Astrocyte (in vitro differentiated cells and primary cell): ENCODE data around the gene JAKMIP1. TPM values are rescaled to one million over a fixed set of nuclear protein-coding genes. Genes with fewer than 3 reads are reported as not detected.

Experiments used
- DNase-seq: peaks from one replicate; pipeline ENCODE4 v3.0.0-alpha.2; 2010; ENCODE audit warnings: low read depth
- FAIRE-seq: peaks from 2 replicates; lab custom pipeline; 2011; peaks lifted over from hg19 to GRCh38; lab: Jason Lieb, UNC
- H2AFZ ChIP-seq: 2 replicates; pipeline ENCODE4 v1.6.0; 2012; ENCODE audit warnings: low read depth, low read length, inconsistent platforms
- H3K27ac ChIP-seq: 2 replicates; pipeline ENCODE4 v1.5.1; 2011; ENCODE audit warnings: low read depth, low read length, inconsistent platforms
- H3K27me3 ChIP-seq: 2 replicates; pipeline ENCODE4 v1.6.0; 2011; ENCODE audit warnings: low read length, inconsistent platforms; ENCODE audit not compliant: insufficient read depth
- H3K36me3 ChIP-seq: 2 replicates; pipeline ENCODE4 v1.5.1; 2011; ENCODE audit warnings: low read length, inconsistent platforms; ENCODE audit not compliant: insufficient read depth
- H3K4me1 ChIP-seq: 2 replicates; pipeline ENCODE4 v1.5.1; 2011; ENCODE audit warnings: low read length, inconsistent platforms; ENCODE audit not compliant: insufficient read depth
- H3K4me2 ChIP-seq: 2 replicates; pipeline ENCODE4 v1.6.0; 2012; ENCODE audit warnings: low read length, inconsistent platforms
- H3K4me3 ChIP-seq: 2 replicates; pipeline ENCODE4 v1.5.1; 2011; ENCODE audit warnings: low read depth, mild to moderate bottlenecking, low read length, inconsistent platforms; ENCODE audit not compliant: insufficient read depth
- H3K79me2 ChIP-seq: 2 replicates; pipeline ENCODE4 v1.6.0; 2012; ENCODE audit warnings: mild to moderate bottlenecking, low read length, inconsistent platforms; ENCODE audit not compliant: insufficient read depth
- H3K9ac ChIP-seq: 2 replicates; pipeline ENCODE4 v1.6.0; 2012; ENCODE audit warnings: mild to moderate bottlenecking, low read length, inconsistent platforms
- H3K9me3 ChIP-seq: 2 replicates; pipeline ENCODE4 v1.5.1; 2012; ENCODE audit warnings: low read depth, mild to moderate bottlenecking, low read length, inconsistent platforms; ENCODE audit not compliant: insufficient read depth
- H4K20me1 ChIP-seq: 2 replicates; pipeline ENCODE4 v1.6.0; 2012; ENCODE audit warnings: low read length, inconsistent platforms; ENCODE audit not compliant: insufficient read depth
- H3K27ac Mint-ChIP-seq: one replicate; pipeline ENCODE4 v1.8.0; 2021; ENCODE audit warnings: mild to moderate bottlenecking, mixed read lengths; ENCODE audit not compliant: unreplicated experiment
- H3K27me3 Mint-ChIP-seq: one replicate; pipeline ENCODE4 v1.8.0; 2021; ENCODE audit warnings: low read depth, mixed read lengths; ENCODE audit not compliant: unreplicated experiment
- H3K36me3 Mint-ChIP-seq: one replicate; pipeline ENCODE4 v1.8.0; 2021; ENCODE audit warnings: low read depth, mixed read lengths; ENCODE audit not compliant: unreplicated experiment
- H3K4me1 Mint-ChIP-seq: one replicate; pipeline ENCODE4 v1.8.0; 2021; ENCODE audit warnings: low read depth, mixed read lengths; ENCODE audit not compliant: unreplicated experiment
- H3K4me3 Mint-ChIP-seq: one replicate; pipeline ENCODE4 v1.8.0; 2021; ENCODE audit warnings: mild to moderate bottlenecking, moderate library complexity, mixed read lengths; ENCODE audit not compliant: unreplicated experiment
- H3K9me3 Mint-ChIP-seq: one replicate; pipeline ENCODE4 v1.8.0; 2021; ENCODE audit warnings: mild to moderate bottlenecking, mixed read lengths; ENCODE audit not compliant: unreplicated experiment
- EZH2 ChIP-seq: IDR thresholded peaks from 2 replicates; pipeline ENCODE4 v1.6.1; 2012; ENCODE audit warnings: mild to moderate bottlenecking, low read length, inconsistent platforms; ENCODE audit not compliant: insufficient read depth
- total RNA-seq: library from RNA; stranded (reverse); gene quantifications from 2 replicates; pipeline ENCODE4 v1.2.1, GENCODE V29; 2021
- TF ChIP-seq, protein P1 (sequence below): IDR thresholded peaks from 2 replicates; pipeline ENCODE4 v1.5.1; 2011; ENCODE audit warnings: low read depth, mild to moderate bottlenecking, inconsistent platforms, low read length, moderate library complexity; ENCODE audit not compliant: insufficient read depth

Gene JAKMIP1
- total RNA-seq, 1 donor from 2014 or later = 0.50 TPM

DNA sequence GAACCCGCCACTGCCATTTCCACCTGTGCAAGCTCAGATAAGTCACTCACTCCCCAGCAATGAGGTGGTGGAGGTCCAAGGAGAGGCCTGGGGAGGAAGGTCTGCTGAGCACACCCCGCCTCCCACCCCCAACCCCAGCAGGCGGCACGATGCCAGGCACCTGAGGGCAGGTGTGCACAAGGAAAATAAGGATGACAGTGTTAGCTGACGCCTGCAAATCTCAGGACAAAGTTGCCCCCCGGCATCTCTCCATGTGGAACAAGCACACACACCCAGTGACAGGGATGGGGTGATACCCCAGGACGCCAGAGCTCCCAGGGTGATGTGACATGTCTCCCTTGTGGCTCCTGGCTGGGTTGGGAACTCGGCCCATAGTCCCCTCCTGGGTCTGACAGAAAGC is 9.9 kb downstream of the JAKMIP1 start:
- Mint-ChIP-seq H3K36me3 (no peaks in the 10 kb centered on the region), H3K27me3 (peaks cover 45% of the 10 kb centered on the region), H3K4me1 (peaks cover 15% of the 10 kb centered on the region), H3K4me3 (no peak overlapping the region), H3K9me3 (no peaks in the 10 kb centered on the region), H3K27ac (no peak overlapping the region)
- FAIRE-seq (no peak), DNase-seq (no peak)
- no peaks in the 10 kb centered on the region for H3K36me3 ChIP-seq
- H3K9ac ChIP-seq = no peak overlapping the region
- no peak overlapping the region for H3K4me2 ChIP-seq
- H2AFZ ChIP-seq = no peak overlapping the region
- no peaks in the 10 kb centered on the region for H3K79me2 ChIP-seq
- no peak for TF ChIP-seq EZH2
- TF ChIP-seq, protein P1, sequence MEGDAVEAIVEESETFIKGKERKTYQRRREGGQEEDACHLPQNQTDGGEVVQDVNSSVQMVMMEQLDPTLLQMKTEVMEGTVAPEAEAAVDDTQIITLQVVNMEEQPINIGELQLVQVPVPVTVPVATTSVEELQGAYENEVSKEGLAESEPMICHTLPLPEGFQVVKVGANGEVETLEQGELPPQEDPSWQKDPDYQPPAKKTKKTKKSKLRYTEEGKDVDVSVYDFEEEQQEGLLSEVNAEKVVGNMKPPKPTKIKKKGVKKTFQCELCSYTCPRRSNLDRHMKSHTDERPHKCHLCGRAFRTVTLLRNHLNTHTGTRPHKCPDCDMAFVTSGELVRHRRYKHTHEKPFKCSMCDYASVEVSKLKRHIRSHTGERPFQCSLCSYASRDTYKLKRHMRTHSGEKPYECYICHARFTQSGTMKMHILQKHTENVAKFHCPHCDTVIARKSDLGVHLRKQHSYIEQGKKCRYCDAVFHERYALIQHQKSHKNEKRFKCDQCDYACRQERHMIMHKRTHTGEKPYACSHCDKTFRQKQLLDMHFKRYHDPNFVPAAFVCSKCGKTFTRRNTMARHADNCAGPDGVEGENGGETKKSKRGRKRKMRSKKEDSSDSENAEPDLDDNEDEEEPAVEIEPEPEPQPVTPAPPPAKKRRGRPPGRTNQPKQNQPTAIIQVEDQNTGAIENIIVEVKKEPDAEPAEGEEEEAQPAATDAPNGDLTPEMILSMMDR = no peak
- no peaks in the 10 kb centered on the region for H3K9me3 ChIP-seq
- H3K27ac ChIP-seq = no peak overlapping the region
- no peaks in the 10 kb centered on the region for H4K20me1 ChIP-seq
- H3K4me1 ChIP-seq = no peaks in the 10 kb centered on the region
- no peaks in the 10 kb centered on the region for H3K27me3 ChIP-seq
- no peak overlapping the region for H3K4me3 ChIP-seq

DNA sequence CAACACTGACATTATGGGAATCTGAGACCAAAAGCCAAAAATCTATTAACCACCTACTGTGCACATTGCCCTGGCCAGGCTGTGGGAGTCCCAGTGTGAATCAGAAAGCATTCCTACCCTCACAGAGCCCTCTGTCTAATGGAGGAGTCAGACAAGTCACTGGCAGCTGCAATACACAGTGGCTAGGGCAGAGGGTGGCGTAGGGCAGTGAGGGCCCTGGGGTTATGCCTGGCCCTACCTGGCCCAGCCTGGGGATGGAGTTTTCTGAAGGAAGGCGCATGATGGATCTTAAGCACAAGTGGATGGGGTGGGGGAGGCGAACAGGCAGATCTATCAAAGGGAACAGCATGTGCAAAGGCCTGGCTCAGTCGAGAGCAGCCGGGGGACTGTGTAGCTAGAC is 10.8 kb downstream of the JAKMIP1 start:
- Mint-ChIP-seq H3K27ac (peak overlapping the region; percentile 83), H3K4me1 (peaks cover 15% of the 10 kb centered on the region), H3K27me3 (peaks cover 46% of the 10 kb centered on the region), H3K36me3 (no peaks in the 10 kb centered on the region), H3K9me3 (no peaks in the 10 kb centered on the region), H3K4me3 (no peak overlapping the region)
- H3K9me3 ChIP-seq = no peaks in the 10 kb centered on the region
- H3K4me2 ChIP-seq = no peak overlapping the region
- H2AFZ ChIP-seq = no peak overlapping the region
- TF ChIP-seq EZH2 = no peak
- TF ChIP-seq, protein P1 = no peak
- no peak for FAIRE-seq
- H3K36me3 ChIP-seq = no peaks in the 10 kb centered on the region
- H3K79me2 ChIP-seq = no peaks in the 10 kb centered on the region
- H3K27me3 ChIP-seq = no peaks in the 10 kb centered on the region
- H3K4me3 ChIP-seq = no peak overlapping the region
- no peak overlapping the region for H3K9ac ChIP-seq
- H3K27ac ChIP-seq = no peak overlapping the region
- no peaks in the 10 kb centered on the region for H4K20me1 ChIP-seq
- no peaks in the 10 kb centered on the region for H3K4me1 ChIP-seq
- DNase-seq = no peak

DNA sequence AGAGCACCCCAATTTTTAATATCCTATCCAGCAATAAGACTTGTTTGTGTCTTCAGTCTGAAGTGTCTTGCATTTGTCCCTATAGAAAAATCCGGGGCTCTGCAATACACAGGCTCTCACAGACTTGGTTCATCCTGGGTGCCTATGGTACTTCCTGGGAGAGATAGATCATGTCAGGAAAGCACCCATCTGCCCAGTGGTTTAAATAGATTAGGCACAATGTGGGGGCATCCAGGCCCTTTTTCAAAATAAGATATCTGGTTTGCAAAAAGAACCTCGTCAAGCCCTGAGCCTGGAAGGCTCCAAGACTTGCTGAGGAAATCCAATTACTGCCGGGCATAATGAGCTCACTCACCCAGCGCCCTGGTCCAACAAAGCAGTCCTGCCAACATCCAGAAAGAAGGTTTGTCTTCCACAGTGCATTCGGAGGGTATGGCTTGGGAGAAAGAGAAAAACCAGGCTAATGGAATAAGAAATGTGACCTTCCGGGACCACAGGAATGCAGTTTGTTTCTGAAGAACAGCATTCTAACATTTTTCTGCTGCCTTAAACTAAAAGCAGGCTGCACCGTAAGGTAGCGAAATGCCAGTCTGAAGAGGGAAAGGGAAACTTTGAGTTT is 11.6 kb downstream of the JAKMIP1 start:
- TF ChIP-seq EZH2 = no peak
- TF ChIP-seq, protein P1 = no peak
- no peaks in the 10 kb centered on the region for H3K36me3 ChIP-seq
- H4K20me1 ChIP-seq = no peaks in the 10 kb centered on the region
- H3K4me1 ChIP-seq = no peaks in the 10 kb centered on the region
- no peak overlapping the region for H3K4me3 ChIP-seq
- H3K9me3 ChIP-seq = no peaks in the 10 kb centered on the region
- peak overlapping the region; percentile 34 for H3K27ac Mint-ChIP-seq
- FAIRE-seq (no peak), DNase-seq (peak; percentile 46)
- no peak overlapping the region for H3K27ac ChIP-seq
- no peak overlapping the region for H2AFZ ChIP-seq
- H3K36me3 Mint-ChIP-seq = no peaks in the 10 kb centered on the region
- H3K4me2 ChIP-seq = peak overlapping the region; percentile 37
- H3K4me3 Mint-ChIP-seq = no peak overlapping the region
- H3K4me1 Mint-ChIP-seq = peaks cover 15% of the 10 kb centered on the region
- H3K9me3 Mint-ChIP-seq = no peaks in the 10 kb centered on the region
- peaks cover 47% of the 10 kb centered on the region for H3K27me3 Mint-ChIP-seq
- no peaks in the 10 kb centered on the region for H3K79me2 ChIP-seq
- no peak overlapping the region for H3K9ac ChIP-seq
- H3K27me3 ChIP-seq = no peaks in the 10 kb centered on the region
